Forelimb muscle (tissue), 1 donor: ENCODE results near the gene MOCS1. TPM values are rescaled to one million over a fixed set of nuclear protein-coding genes. Genes with fewer than 3 reads are reported as not detected.

Experiments
- DNase-seq: peaks from one replicate; pipeline ENCODE4 v3.0.0-alpha.2; 2013; ENCODE audit warnings: low read depth
- polyA plus RNA-seq: library from polyadenylated mRNA; unstranded; fragments of 120-200 nt; gene quantifications from one replicate; pipeline ENCODE4 v1.2.1, GENCODE V29; 2013; ENCODE audit not compliant: insufficient read length

MOCS1 gene
- polyA plus RNA-seq, 1 donor = 9.2 TPM

GRCh38 chr6:39948199-39948791 is 14.0 kb upstream of the MOCS1 start:
- no peak for DNase-seq

- DNase-seq = no peak
Measured at GRCh38 chr6:39947611-39948068, 13.4 kb upstream of the MOCS1 start.

GRCh38 chr6:39945626-39946025 is 11.4 kb upstream of the MOCS1 start:
- DNase-seq = no peak

GRCh38 chr6:39942903-39943580 is 8.8 kb upstream of the MOCS1 start:
- DNase-seq = no peak

GRCh38 chr6:39941820-39942219 is 7.6 kb upstream of the MOCS1 start:
- DNase-seq = no peak

- DNase-seq = no peak
Measured at GRCh38 chr6:39941138-39941537, 6.9 kb upstream of the MOCS1 start.

GRCh38 chr6:39938773-39939654 is 4.8 kb upstream of the MOCS1 start:
- no peak for DNase-seq

- DNase-seq = no peak
Measured at GRCh38 chr6:39937686-39938333, 3.5 kb upstream of the MOCS1 start.

GRCh38 chr6:39936857-39937256 is 2.6 kb upstream of the MOCS1 start:
- no peak for DNase-seq

GRCh38 chr6:39935241-39935640 is 979 bp upstream of the MOCS1 start:
- peak; percentile 9 for DNase-seq

GRCh38 chr6:39933669-39934130 is 562 bp downstream of the MOCS1 start:
- no peak for DNase-seq

- DNase-seq = no peak
Measured at GRCh38 chr6:39932386-39932910, 1.8 kb downstream of the MOCS1 start.

- no peak for DNase-seq
Measured at GRCh38 chr6:39931607-39932006, 2.7 kb downstream of the MOCS1 start.

GRCh38 chr6:39930540-39930939 is 3.7 kb downstream of the MOCS1 start:
- DNase-seq = no peak

GRCh38 chr6:39929733-39930461 is 4.4 kb downstream of the MOCS1 start:
- DNase-seq = no peak

GRCh38 chr6:39929039-39929732 is 5.1 kb downstream of the MOCS1 start:
- no peak for DNase-seq

- no peak for DNase-seq
Measured at GRCh38 chr6:39927159-39927558, 7.1 kb downstream of the MOCS1 start.

- no peak for DNase-seq
Measured at GRCh38 chr6:39926668-39927067, 7.6 kb downstream of the MOCS1 start.

GRCh38 chr6:39925931-39926290 is 8.4 kb downstream of the MOCS1 start:
- no peak for DNase-seq

- no peak for DNase-seq
Measured at GRCh38 chr6:39925191-39925930, 8.9 kb downstream of the MOCS1 start.
